HEK293T (cell line): Measurements from ENCODE around the gene CD8B2.

ENCODE experiments used
- FOXA1 ChIP-seq: fragments of 450-650 bp; IDR thresholded peaks from 2 replicates; pipeline ENCODE4 v1.6.1; 2016; ENCODE audit warnings: mild to moderate bottlenecking
- SUZ12 ChIP-seq: fragments of 450-650 bp; IDR thresholded peaks from 2 replicates; pipeline ENCODE4 v1.6.1; 2016; ENCODE audit warnings: mild to moderate bottlenecking
- TARDBP ChIP-seq: fragments of 450-650 bp; IDR thresholded peaks from 2 replicates; pipeline ENCODE4 v1.6.1; 2016

GRCh38 chr2:106552921-106553320 lies 65.8 kb downstream of the CD8B2 start:
- TF ChIP-seq TARDBP (no peak), SUZ12 (no peak), FOXA1 (no peak)
